ENCODE data around the gene BAG1.

DNA sequence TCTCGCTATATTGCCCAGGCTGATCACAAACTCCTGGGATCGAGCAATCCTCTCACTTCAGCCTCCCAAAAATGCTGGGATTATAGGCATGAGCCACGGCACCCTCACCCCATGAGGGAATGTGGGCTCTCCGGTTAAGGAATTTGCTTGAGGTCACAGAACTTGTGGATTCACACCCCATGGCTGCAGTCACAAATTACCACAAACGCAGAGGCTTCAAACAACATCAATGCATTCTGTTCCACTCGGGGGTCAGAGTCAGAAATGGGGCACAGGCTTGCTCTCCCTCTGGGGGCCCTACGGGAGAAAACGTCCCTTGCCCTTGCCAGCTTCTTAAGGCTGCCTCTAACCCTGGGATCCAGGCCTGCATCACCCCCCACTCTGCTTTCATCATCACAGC lies 36.8 kb downstream of the BAG1 start:
- TF ChIP-seq, protein P1, sequence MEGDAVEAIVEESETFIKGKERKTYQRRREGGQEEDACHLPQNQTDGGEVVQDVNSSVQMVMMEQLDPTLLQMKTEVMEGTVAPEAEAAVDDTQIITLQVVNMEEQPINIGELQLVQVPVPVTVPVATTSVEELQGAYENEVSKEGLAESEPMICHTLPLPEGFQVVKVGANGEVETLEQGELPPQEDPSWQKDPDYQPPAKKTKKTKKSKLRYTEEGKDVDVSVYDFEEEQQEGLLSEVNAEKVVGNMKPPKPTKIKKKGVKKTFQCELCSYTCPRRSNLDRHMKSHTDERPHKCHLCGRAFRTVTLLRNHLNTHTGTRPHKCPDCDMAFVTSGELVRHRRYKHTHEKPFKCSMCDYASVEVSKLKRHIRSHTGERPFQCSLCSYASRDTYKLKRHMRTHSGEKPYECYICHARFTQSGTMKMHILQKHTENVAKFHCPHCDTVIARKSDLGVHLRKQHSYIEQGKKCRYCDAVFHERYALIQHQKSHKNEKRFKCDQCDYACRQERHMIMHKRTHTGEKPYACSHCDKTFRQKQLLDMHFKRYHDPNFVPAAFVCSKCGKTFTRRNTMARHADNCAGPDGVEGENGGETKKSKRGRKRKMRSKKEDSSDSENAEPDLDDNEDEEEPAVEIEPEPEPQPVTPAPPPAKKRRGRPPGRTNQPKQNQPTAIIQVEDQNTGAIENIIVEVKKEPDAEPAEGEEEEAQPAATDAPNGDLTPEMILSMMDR (IDR thresholded peaks at IDR 0.05), result no peak
- no peak for TF ChIP-seq ZFX (IDR thresholded peaks at IDR 0.05; ENCODE audit: borderline replicate concordance)

Measured in 22Rv1 (cell line).